Breast epithelium (tissue), 4 donors: ENCODE results near the gene PLK5. TPM values are rescaled to one million over a fixed set of nuclear protein-coding genes. Genes with fewer than 3 reads are reported as not detected.
"Not testable (repeated sequence)": the region's sequence is repeated elsewhere in the genome, so short reads cannot be mapped to it uniquely, and the experiment has no call there.

Experiments used
- DNase-seq, 2 donors: peaks; one replicate each; pipeline ENCODE4 v3.0.0-alpha.2; 2019; ENCODE audit warnings: low spot score in 2 of 2
- H3K27ac ChIP-seq, 2 donors: fragments of 200-600 bp; sonication (generic) in 1 of 2; one replicate each; pipeline ENCODE4 v1.5.1; 2016 to 2019; ENCODE audit warnings: mild to moderate bottlenecking in 1 of 2
- H3K27me3 ChIP-seq, 2 donors: fragments of 200-600 bp; sonication (generic) in 1 of 2; one replicate each; pipeline versions ENCODE4 v1.5.1 to v1.6.0; 2017 to 2019; ENCODE audit warnings: control low read depth in 1 of 2, mild to moderate bottlenecking in 1 of 2
- H3K36me3 ChIP-seq: fragments of 200-600 bp; one replicate; pipeline ENCODE4 v1.5.1; 2019
- H3K4me1 ChIP-seq, 2 donors: fragments of 200-600 bp; sonication (generic); one replicate each; pipeline ENCODE4 v1.5.1; 2016 to 2019; ENCODE audit warnings: control low read depth in 1 of 2
- H3K4me3 ChIP-seq, 3 donors: fragments of 200-600 bp; sonication (generic); 1 replicate in 2 of 3; 2 replicates in 1 of 3; pipeline ENCODE4 v1.5.1; 2016 to 2019; ENCODE audit warnings: mild to moderate bottlenecking in 3 of 3, moderate library complexity in 2 of 3
- H3K9me3 ChIP-seq, 2 donors: fragments of 200-600 bp; sonication (generic) in 1 of 2; one replicate each; pipeline ENCODE4 v1.5.1; 2016 to 2019; ENCODE audit warnings: control low read depth in 1 of 2
- POLR2A ChIP-seq: fragments of 450-650 bp; IDR thresholded peaks from one replicate; pipeline ENCODE4 v1.6.1; 2016; ENCODE audit warnings: antibody characterized with exemption, mild to moderate bottlenecking, moderate library complexity
- POLR2AphosphoS5 ChIP-seq, 3 donors: sonication (generic); formaldehyde crosslinking; IDR thresholded peaks; one replicate each; pipeline ENCODE4 v1.6.1; 2017; ENCODE audit warnings: antibody characterized with exemption in 3 of 3
- intact Hi-C: fragments of 100-400 bp; cut with DNase I; formaldehyde crosslinking; loops from one replicate; pipeline ENCODE4 v1.15.1; 2023; ENCODE audit warnings: low total_unique reads
- total RNA-seq, 3 donors: library from RNA; depleted of rRNA; stranded (reverse); fragments of >200 nt; gene quantifications; one replicate each; pipeline ENCODE4 v1.1.0, GENCODE V29; 2016
- TF ChIP-seq, protein P1 (sequence below), 3 donors: fragments of 450-650 bp; IDR thresholded peaks; one replicate each; pipeline ENCODE4 v1.5.1; 2016 to 2017; ENCODE audit warnings: antibody characterized with exemption in 3 of 3, mild to moderate bottlenecking in 3 of 3, moderate library complexity in 3 of 3

The PLK5 gene
- total RNA-seq, 3 donors from 2014 or later, result 0.44 to 0.98 TPM; not detected in 1

DNA sequence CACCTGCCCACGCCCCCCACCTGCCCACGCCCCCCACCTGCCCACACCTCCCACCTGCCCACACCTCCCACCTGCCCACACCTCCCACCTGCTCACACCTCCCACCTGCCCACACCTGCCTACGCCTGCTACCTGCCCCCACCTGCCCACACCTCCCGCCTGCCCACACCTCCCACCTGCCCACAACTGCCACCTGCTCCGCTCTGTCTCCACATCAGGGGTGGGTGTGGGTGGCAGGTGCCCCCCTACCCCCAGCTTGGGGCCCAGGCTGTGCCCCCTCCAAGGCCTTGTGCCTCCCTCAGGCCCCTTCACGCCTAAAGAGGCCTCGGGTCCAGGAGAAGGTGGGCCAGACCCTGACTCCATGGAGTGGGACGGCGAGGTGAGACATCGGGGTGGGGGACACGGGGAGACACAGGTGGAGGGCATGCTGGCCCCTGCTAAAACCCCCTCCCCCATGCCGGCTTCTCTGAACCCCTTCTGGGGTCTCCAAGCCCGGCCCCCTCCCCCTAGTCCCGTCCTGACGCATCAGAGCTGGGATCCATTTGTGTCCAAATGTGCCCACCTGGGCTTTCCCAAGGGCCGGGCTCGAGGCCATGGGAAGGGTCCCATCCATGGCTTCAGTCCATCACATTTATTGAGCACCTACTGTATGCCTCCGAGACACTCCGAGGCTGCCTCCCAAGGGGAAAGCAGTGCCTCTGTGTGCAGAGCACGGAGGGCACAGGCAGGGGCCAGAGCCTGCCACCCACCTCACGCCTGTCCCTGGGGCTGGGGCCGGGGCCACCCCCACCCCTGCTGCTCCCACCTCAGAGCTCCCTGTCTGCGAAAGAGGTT is 4.9 kb downstream of the PLK5 start:
- Histone ChIP-seq H3K27ac (no peak overlapping the region), H3K9me3 (no peaks in the 10 kb centered on the region), H3K36me3 (no peaks in the 10 kb centered on the region), H3K4me3 (no peak overlapping the region), H3K4me1 (no peaks in the 10 kb centered on the region), H3K27me3 (peaks cover 3 to 43% of the 10 kb centered on the region in 2 donors)
- no peak for DNase-seq
- TF ChIP-seq POLR2AphosphoS5 (IDR thresholded peaks at IDR 0.05) (no peak), POLR2A (no peak)
- TF ChIP-seq, protein P1, sequence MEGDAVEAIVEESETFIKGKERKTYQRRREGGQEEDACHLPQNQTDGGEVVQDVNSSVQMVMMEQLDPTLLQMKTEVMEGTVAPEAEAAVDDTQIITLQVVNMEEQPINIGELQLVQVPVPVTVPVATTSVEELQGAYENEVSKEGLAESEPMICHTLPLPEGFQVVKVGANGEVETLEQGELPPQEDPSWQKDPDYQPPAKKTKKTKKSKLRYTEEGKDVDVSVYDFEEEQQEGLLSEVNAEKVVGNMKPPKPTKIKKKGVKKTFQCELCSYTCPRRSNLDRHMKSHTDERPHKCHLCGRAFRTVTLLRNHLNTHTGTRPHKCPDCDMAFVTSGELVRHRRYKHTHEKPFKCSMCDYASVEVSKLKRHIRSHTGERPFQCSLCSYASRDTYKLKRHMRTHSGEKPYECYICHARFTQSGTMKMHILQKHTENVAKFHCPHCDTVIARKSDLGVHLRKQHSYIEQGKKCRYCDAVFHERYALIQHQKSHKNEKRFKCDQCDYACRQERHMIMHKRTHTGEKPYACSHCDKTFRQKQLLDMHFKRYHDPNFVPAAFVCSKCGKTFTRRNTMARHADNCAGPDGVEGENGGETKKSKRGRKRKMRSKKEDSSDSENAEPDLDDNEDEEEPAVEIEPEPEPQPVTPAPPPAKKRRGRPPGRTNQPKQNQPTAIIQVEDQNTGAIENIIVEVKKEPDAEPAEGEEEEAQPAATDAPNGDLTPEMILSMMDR (IDR thresholded peaks at IDR 0.05), result no peak
- intact Hi-C loops, result no loop called here

DNA sequence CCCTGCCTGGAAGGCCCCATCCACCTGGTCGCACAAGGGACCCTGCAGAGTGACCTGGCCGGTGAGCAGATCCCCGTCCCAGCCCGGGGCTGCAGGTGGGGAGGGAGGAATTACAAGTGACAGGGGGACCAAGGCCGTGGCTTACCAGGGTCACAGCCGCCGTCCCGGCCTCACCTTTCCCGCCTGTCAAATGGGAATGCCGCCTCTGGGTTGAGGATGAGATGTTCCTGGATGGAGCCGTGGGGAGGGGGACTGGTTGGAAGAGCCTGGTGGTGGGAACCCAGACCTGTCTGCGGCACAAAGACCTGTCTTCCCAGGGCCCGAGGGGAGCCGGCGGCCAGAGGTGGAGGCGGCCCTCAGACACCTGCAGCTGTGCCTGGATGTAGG is 5.5 kb downstream of the PLK5 start:
- Histone ChIP-seq H3K4me1 (no peaks in the 10 kb centered on the region), H3K4me3 (no peak overlapping the region), H3K27ac (no peak overlapping the region), H3K27me3 (peaks cover 2 to 37% of the 10 kb centered on the region in 2 donors), H3K9me3 (no peaks in the 10 kb centered on the region), H3K36me3 (no peaks in the 10 kb centered on the region)
- intact Hi-C loops, result no loop called here
- TF ChIP-seq POLR2AphosphoS5 (IDR thresholded peaks at IDR 0.05) (no peak), POLR2A (no peak)
- TF ChIP-seq, protein P1 (IDR thresholded peaks at IDR 0.05), result no peak
- DNase-seq, result no peak

DNA sequence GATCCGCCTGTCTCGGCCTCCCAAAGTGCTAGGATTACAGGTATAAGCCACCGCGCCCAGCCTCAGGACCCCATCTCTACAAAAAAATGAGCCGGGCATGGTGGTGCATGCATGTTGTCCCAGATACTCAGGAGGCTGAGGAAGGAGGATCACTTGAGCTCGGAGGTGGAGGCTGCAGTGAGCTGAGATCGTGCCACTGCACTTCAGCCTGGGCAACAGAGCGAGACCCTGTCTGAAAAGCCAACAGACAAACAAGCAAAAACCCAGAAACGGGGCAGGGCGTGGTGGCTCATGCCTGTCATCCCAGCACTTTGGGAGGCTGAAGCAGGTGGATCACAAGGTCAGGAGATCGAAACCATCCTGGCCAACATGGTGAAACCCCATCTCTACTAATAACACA is 7.0 kb downstream of the PLK5 start:
- H3K4me1 ChIP-seq, H3K27ac ChIP-seq, intact Hi-C loops, H3K9me3 ChIP-seq, H3K36me3 ChIP-seq, DNase-seq, H3K4me3 ChIP-seq: not testable (repeated sequence)
- peaks cover 0 to 22% of the 10 kb centered on the region in 2 donors for H3K27me3 ChIP-seq

DNA sequence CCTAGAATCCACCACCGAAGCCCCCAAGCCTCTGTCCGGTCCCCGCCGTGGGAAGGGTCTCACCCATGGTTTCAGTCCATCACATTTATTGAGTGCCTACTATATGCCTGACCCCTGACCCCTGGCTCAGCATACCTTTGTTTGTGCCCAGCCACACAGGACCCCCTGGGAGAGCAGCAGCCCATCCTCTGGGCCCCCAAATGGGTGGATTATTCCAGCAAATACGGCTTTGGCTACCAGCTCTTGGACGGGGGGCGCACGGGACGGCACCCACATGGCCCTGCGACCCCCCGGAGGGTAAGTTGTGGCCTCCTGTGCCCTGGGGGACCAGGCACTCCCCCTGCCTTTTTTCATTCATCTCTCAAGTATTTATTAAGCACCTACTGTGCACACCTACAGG is 7.7 kb downstream of the PLK5 start:
- no peak overlapping the region for H3K27ac ChIP-seq
- no peaks in the 10 kb centered on the region for H3K4me1 ChIP-seq
- intact Hi-C loops, result no loop called here
- no peak for TF ChIP-seq POLR2A
- TF ChIP-seq, protein P1 (IDR thresholded peaks at IDR 0.05), result no peak
- no peak for TF ChIP-seq POLR2AphosphoS5 (IDR thresholded peaks at IDR 0.05)
- no peaks in the 10 kb centered on the region for H3K9me3 ChIP-seq
- no peak overlapping the region for H3K4me3 ChIP-seq
- H3K36me3 ChIP-seq, result no peaks in the 10 kb centered on the region
- no peak for DNase-seq
- H3K27me3 ChIP-seq, result peaks cover 0 to 16% of the 10 kb centered on the region in 2 donors

DNA sequence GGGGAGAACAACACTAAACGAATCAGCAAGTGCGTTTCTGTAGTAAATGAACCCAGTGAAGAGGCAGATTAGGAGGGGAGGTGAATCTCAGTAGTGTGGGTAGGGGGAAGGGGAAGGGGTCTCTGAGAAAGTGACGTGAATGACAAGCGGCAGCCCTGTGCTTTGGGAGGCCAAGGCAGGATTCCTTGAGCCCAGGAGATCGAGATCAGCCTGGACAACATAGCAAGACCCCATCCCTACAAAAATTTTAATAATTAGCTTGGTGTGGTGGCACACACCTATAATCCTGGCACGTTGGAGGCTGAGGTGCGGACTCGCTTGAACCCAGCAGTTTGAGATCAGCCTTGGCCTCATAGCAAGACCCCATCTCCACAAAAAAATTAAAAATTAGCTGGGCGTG is 8.1 kb downstream of the PLK5 start:
- TF ChIP-seq POLR2AphosphoS5 (IDR thresholded peaks at IDR 0.05) (no peak), POLR2A (no peak)
- TF ChIP-seq, protein P1 (IDR thresholded peaks at IDR 0.05), result no peak
- Histone ChIP-seq H3K4me1 (no peaks in the 10 kb centered on the region), H3K4me3 (no peak overlapping the region), H3K27me3 (peaks cover 0 to 14% of the 10 kb centered on the region in 2 donors), H3K27ac (no peak overlapping the region), H3K9me3 (no peaks in the 10 kb centered on the region), H3K36me3 (no peaks in the 10 kb centered on the region)
- no peak for DNase-seq
- intact Hi-C loops, result no loop called here
